HepG2 (cell line): ENCODE measurements around the gene NELL1. TPM values are rescaled to one million over a fixed set of nuclear protein-coding genes. Genes with fewer than 3 reads are reported as not detected.

Experiments used
- ATAC-seq: fragments of 200-7000 bp; cut with Tn5 transposase; 3 replicates; pipeline ENCODE4 v1.9.1; 2020; ENCODE audit warnings: mild to moderate bottlenecking, moderate library complexity
- BruUV-seq: library from RNA; stranded (reverse); fragments of 400-500 nt; replicated peaks from 2 replicates; lab custom pipeline; 2021; lab: Mats Ljungman, UMichigan
- CTCF ChIA-PET: fragments of 300-600 bp; formaldehyde crosslinking; extraction: SDS; loops from one replicate; lab custom pipeline; 2021; ENCODE audit warnings: low total read pairs, inconsistent platforms, low intra/inter-chr PET ratio; lab: Yijun Ruan, JAX
- POLR2A ChIA-PET: fragments of 350-600 bp; sonication (Branson Sonifier 250); formaldehyde crosslinking; loops from one replicate; lab custom pipeline; 2020; ENCODE audit warnings: antibody characterized with exemption, inconsistent platforms; lab: Yijun Ruan, JAX
- DNase-seq: peaks from one replicate; pipeline ENCODE4 v3.0.0-alpha.2; 2015; ENCODE audit warnings: low spot score
- FAIRE-seq: peaks from 3 replicates; lab custom pipeline; 2011; peaks lifted over from hg19 to GRCh38; lab: Jason Lieb, UNC
- H2AFZ ChIP-seq: one replicate; pipeline ENCODE4 v1.6.1; 2011; ENCODE audit warnings: low read length, inconsistent platforms
- H3K27ac ChIP-seq: fragments of 300-600 bp; 3 replicates; pipeline ENCODE4 v1.8.0; 2011; ENCODE audit warnings: mixed run types, mild to moderate bottlenecking, mixed read lengths, low read length, inconsistent platforms; ENCODE audit not compliant: insufficient read depth; ENCODE audit errors: extremely low read length
- H3K27me3 ChIP-seq, 2 experiments: fragments of 200-600 bp in 1 of 2; 2 replicates in 1 of 2; 3 replicates in 1 of 2; pipeline versions ENCODE4 v1.6.0 to v1.8.0; 2011; ENCODE audit warnings: low read length in 2 of 2, mild to moderate bottlenecking in 2 of 2, moderate library complexity in 2 of 2, inconsistent platforms in 1 of 2; ENCODE audit not compliant: insufficient read depth in 2 of 2, control insufficient read depth in 1 of 2
- H3K36me3 ChIP-seq, 2 experiments: fragments of 200-600 bp in 1 of 2; replicated peaks in 1 of 2; 2 replicates in 1 of 2; 3 replicates in 1 of 2; pipeline versions ENCODE4 v1.5.1 to v1.8.0; 2011; ENCODE audit warnings: low read length in 2 of 2, inconsistent platforms in 1 of 2; ENCODE audit not compliant: insufficient read depth in 2 of 2, control insufficient read depth in 1 of 2
- H3K4me1 ChIP-seq: 2 replicates; pipeline ENCODE4 v1.5.1; 2012; ENCODE audit warnings: low read length, inconsistent platforms; ENCODE audit not compliant: insufficient read depth
- H3K4me2 ChIP-seq: 2 replicates; pipeline ENCODE4 v1.6.0; 2011; ENCODE audit warnings: low read depth, low read length, inconsistent platforms
- H3K4me3 ChIP-seq, 3 experiments: fragments of 200-600 bp in 1 of 3; sonication (generic), shearing (Covaris generic) in 1 of 3; replicated peaks in 1 of 3; 2 replicates each; pipeline ENCODE4 v1.5.1; 2011 to 2016; ENCODE audit warnings: low read length in 3 of 3, inconsistent platforms in 2 of 3, low read depth in 2 of 3, mild to moderate bottlenecking in 2 of 3, control low read depth in 1 of 3, mixed read lengths in 1 of 3; ENCODE audit not compliant: insufficient read depth in 1 of 3
- H3K79me2 ChIP-seq: one replicate; pipeline ENCODE4 v1.6.1; 2011; ENCODE audit warnings: low read length, inconsistent platforms; ENCODE audit not compliant: insufficient read depth
- H3K9ac ChIP-seq: 2 replicates; pipeline ENCODE4 v1.6.0; 2011; ENCODE audit warnings: mild to moderate bottlenecking, low read depth, low read length, inconsistent platforms; ENCODE audit not compliant: insufficient read depth
- H3K9me3 ChIP-seq: 2 replicates; pipeline ENCODE4 v1.5.1; 2012; ENCODE audit warnings: mild to moderate bottlenecking, low read length
- H4K20me1 ChIP-seq: 2 replicates; pipeline ENCODE4 v1.6.0; 2011; ENCODE audit warnings: inconsistent platforms, mild to moderate bottlenecking, low read length, moderate library complexity; ENCODE audit not compliant: insufficient read depth
- KAT7 ChIP-seq: IDR thresholded peaks from 2 replicates; pipeline ENCODE4 v1.6.1; 2018; ENCODE audit warnings: borderline replicate concordance, missing compliant biosample characterization
- KDM2A ChIP-seq: sonication (generic); formaldehyde crosslinking; IDR thresholded peaks from 2 replicates; pipeline ENCODE4 v1.4.0; 2020; ENCODE audit warnings: low read depth, missing genetic modification reagents, borderline replicate concordance
- SAP130 ChIP-seq: IDR thresholded peaks from 2 replicates; pipeline ENCODE4 v1.6.1; 2016; ENCODE audit warnings: low read depth
- ZC3H13 ChIP-seq: sonication (generic); formaldehyde crosslinking; IDR thresholded peaks from 2 replicates; pipeline ENCODE4 v1.8.1; 2023; ENCODE audit warnings: mild to moderate bottlenecking, missing genetic modification reagents, moderate library complexity
- ZNF124 ChIP-seq: sonication (generic); formaldehyde crosslinking; IDR thresholded peaks from 2 replicates; pipeline ENCODE4 v1.4.0; 2020; ENCODE audit warnings: missing genetic modification reagents
- ZNF883 ChIP-seq: sonication (generic); formaldehyde crosslinking; IDR thresholded peaks from 2 replicates; pipeline ENCODE4 v1.5.1; 2020; ENCODE audit warnings: mild to moderate bottlenecking, missing genetic modification reagents; ENCODE audit errors: not compliant biosample characterization
- WGBS: methylation state at CpG from one replicate; pipeline ENCODE4 v1.1.6; 2017; ENCODE audit warnings: low lambda C conversion rate; 5-methylcytosine and 5-hydroxymethylcytosine counted together
- in situ Hi-C: cut with HindIII; loops from 2 replicates; pipeline ENCODE4 v1.10.0; 2017; ENCODE audit warnings: low pct_unique_long_range_greater_than_20kb; ENCODE audit not compliant: extremely low pct_ligation_motif_present
- intact Hi-C: fragments of 100-400 bp; cut with micrococcal nuclease; formaldehyde crosslinking; loops from one replicate; pipeline ENCODE4 v1.10.0; 2022; ENCODE audit not compliant: unreplicated experiment
- polyA plus RNA-seq, 8 experiments: library from polyadenylated mRNA; depleted of rRNA in 3 of 8; stranded (reverse) in 7 of 8; unstranded in 1 of 8; fragments of >200 nt; fragmentation: Illumina TruSeq in 4 of 8; extraction: Trizol in 4 of 8; gene quantifications; 2 replicates each; pipeline versions ENCODE4 v1.2.1 to v1.2.3, GENCODE V29; 2011 to 2016; ENCODE audit warnings: low read depth in 4 of 8, missing spikeins in 1 of 8, mixed read lengths in 1 of 8; ENCODE audit not compliant: insufficient read depth in 1 of 8
- total RNA-seq, 5 experiments: library from RNA; depleted of rRNA; stranded (reverse); fragments of >200 nt; fragmentation: Illumina TruSeq; extraction: Trizol; gene quantifications; 2 replicates each; pipeline ENCODE4 v1.2.3, GENCODE V29; 2016; ENCODE audit warnings: low read depth in 1 of 5

Gene NELL1
- total and polyA plus RNA-seq, 2 of the 13 experiments (the other 11 are each of a cell fraction or from before 2014, with no cell fraction given): not detected

GRCh38 chr11:20771681-20772080 lies 102.3 kb downstream of the NELL1 start:
- FAIRE-seq (no peak), DNase-seq (no peak), ATAC-seq (no peak)
- in situ Hi-C loops (no loop called here), intact Hi-C loops (no loop called here)
- BruUV-seq: no TSS peak
- H3K27me3 ChIP-seq: no peaks in the 10 kb centered on the region; a peak in 1 of 5 replicates
- 0% methylated on average over 3 of the region's 3 CpGs for WGBS
- H3K9ac ChIP-seq: no peak overlapping the region
- H3K4me1 ChIP-seq: no peaks in the 10 kb centered on the region
- no peak for TF ChIP-seq ZNF124 (CRISPR knock-in tag)
- no peak for TF ChIP-seq ZNF883 (CRISPR knock-in tag)
- no peak for TF ChIP-seq SAP130 (CRISPR knock-in tag)
- TF ChIP-seq ZC3H13: no peak
- H3K36me3 ChIP-seq: no peaks in the 10 kb centered on the region
- ChIA-PET CTCF (no interaction called here), POLR2A (no interaction called here)
- no peak overlapping the region for H2AFZ ChIP-seq
- H3K27ac ChIP-seq: no peak overlapping the region
- H3K79me2 ChIP-seq: no peaks in the 10 kb centered on the region
- H3K4me2 ChIP-seq: no peak overlapping the region
- H4K20me1 ChIP-seq: no peaks in the 10 kb centered on the region
- no peaks in the 10 kb centered on the region for H3K9me3 ChIP-seq
- no peak overlapping the region for H3K4me3 ChIP-seq

GRCh38 chr11:20775331-20775730 lies 105.9 kb downstream of the NELL1 start:
- Histone ChIP-seq H3K36me3 (no peaks in the 10 kb centered on the region), H3K27ac (no peak overlapping the region)
- ATAC-seq (no peak), FAIRE-seq (no peak)
- intact Hi-C loops: no loop called here
- CTCF ChIA-PET: no interaction called here
- WGBS: 16% methylated on average over 2 of the region's 2 CpGs
- TF ChIP-seq KDM2A (no peak), KAT7 (CRISPR knock-in tag) (no peak)
- TF ChIP-seq, all 625 proteins: peak for 0
- H3K9ac ChIP-seq: no peak overlapping the region
- H3K4me2 ChIP-seq: no peak overlapping the region
- in situ Hi-C loops: no loop called here
- no peak for DNase-seq
- H3K27me3 ChIP-seq: no peaks in the 10 kb centered on the region
- no peaks in the 10 kb centered on the region for H3K4me1 ChIP-seq
- no peak overlapping the region for H2AFZ ChIP-seq
- POLR2A ChIA-PET: no interaction called here
- H3K79me2 ChIP-seq: no peaks in the 10 kb centered on the region
- H3K4me3 ChIP-seq: no peak overlapping the region
- BruUV-seq: no TSS peak
- no peaks in the 10 kb centered on the region for H3K9me3 ChIP-seq
- no peaks in the 10 kb centered on the region for H4K20me1 ChIP-seq
